Uterus (tissue), 4 donors: Measurements from ENCODE around the gene FGG. TPM values are rescaled to one million over a fixed set of nuclear protein-coding genes. Genes with fewer than 3 reads are reported as not detected.

Source experiments
- DNase-seq, 2 donors: peaks; one replicate each; pipeline ENCODE4 v3.0.0-alpha.2; 2019 to 2020
- H3K27ac ChIP-seq, 2 donors: fragments of 200-600 bp; sonication (generic); 1 replicate in 1 of 2; 2 replicates in 1 of 2; pipeline ENCODE4 v1.5.1; 2016 to 2018
- H3K27me3 ChIP-seq, 2 donors: fragments of 200-600 bp; sonication (generic); one replicate each; pipeline ENCODE4 v1.5.1; 2018 to 2019; ENCODE audit warnings: control low read depth in 1 of 2
- H3K36me3 ChIP-seq, 2 donors: fragments of 200-600 bp; sonication (generic); one replicate each; pipeline ENCODE4 v1.5.1; 2019; ENCODE audit warnings: control low read depth in 1 of 2
- H3K4me1 ChIP-seq, 2 donors: fragments of 200-600 bp; sonication (generic); one replicate each; pipeline ENCODE4 v1.5.1; 2018 to 2019; ENCODE audit warnings: control low read depth in 1 of 2
- H3K4me3 ChIP-seq, 2 donors: fragments of 200-600 bp; sonication (generic); 1 replicate in 1 of 2; 2 replicates in 1 of 2; pipeline ENCODE4 v1.5.1; 2018 to 2019; ENCODE audit warnings: mild to moderate bottlenecking in 1 of 2
- H3K9me3 ChIP-seq, 2 donors: fragments of 200-600 bp; sonication (generic); one replicate each; pipeline ENCODE4 v1.5.1; 2019; ENCODE audit warnings: control low read depth in 1 of 2
- POLR2A ChIP-seq, 2 donors: fragments of 450-650 bp; IDR thresholded peaks; one replicate each; pipeline ENCODE4 v1.6.1; 2016; ENCODE audit warnings: antibody characterized with exemption in 2 of 2, mild to moderate bottlenecking in 1 of 2, moderate library complexity in 1 of 2
- intact Hi-C: fragments of 100-400 bp; cut with DNase I; formaldehyde crosslinking; loops from one replicate; pipeline ENCODE4 v1.15.1; 2023; ENCODE audit warnings: low total_unique reads
- total RNA-seq, 4 donors: library from RNA; depleted of rRNA in 3 of 4; stranded (reverse); fragments of >200 nt in 3 of 4; gene quantifications; one replicate each; pipeline versions ENCODE4 v1.1.0 to v1.2.4, GENCODE V29; 2014 to 2023
- TF ChIP-seq, protein P1 (sequence below), 4 experiments: fragments of 200-600 bp in 2 of 4; fragments of 450-650 bp in 2 of 4; sonication (generic) in 2 of 4; IDR thresholded peaks; one replicate each; pipeline ENCODE4 v1.5.1; 2016 to 2019; ENCODE audit warnings: antibody characterized with exemption in 4 of 4, mild to moderate bottlenecking in 2 of 4, moderate library complexity in 1 of 4
- donor health status: DM: yes; HTN: yes; CAD: no.

FGG gene
- total RNA-seq, 4 donors from 2014 or later: 0.61 TPM; not detected in 3

DNA sequence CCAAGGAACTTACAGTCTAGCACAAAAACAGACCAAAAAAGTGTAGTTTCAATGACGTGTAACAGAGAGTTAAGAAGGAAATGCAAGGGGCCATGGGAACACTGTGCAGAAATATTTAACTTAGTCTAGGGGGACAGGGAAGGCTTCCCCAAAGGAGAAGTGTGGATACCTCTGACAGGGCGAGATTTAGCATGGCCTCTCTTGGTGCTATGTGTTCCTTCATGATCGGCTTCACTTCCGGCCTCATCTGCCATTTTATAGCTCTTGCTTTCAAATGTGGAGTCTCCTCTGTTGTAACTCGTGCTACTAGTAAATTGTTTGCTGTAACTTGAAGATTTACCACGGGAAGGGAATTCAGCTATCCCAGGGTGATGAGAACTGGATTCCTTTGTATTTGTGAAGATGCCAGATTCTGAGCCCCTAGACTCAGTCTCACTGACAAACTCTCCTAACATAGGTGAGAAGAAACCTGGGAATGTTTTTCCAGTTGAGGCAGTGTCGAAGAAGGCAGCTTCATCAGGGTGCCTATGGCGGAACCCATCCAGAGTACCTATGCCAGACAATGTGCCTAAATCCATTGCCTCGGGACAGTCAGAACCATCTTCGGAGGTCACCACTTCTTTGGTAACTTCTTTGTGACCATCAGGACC, 27.0 kb downstream of the FGG start:
- Histone ChIP-seq H3K9me3 (no peaks in the 10 kb centered on the region), H3K4me1 (no peaks in the 10 kb centered on the region), H3K27me3 (no peaks in the 10 kb centered on the region), H3K4me3 (no peak overlapping the region), H3K27ac (no peak overlapping the region), H3K36me3 (no peaks in the 10 kb centered on the region)
- DNase-seq: no peak
- no peak for TF ChIP-seq POLR2A (IDR thresholded peaks at IDR 0.05)
- TF ChIP-seq, protein P1, sequence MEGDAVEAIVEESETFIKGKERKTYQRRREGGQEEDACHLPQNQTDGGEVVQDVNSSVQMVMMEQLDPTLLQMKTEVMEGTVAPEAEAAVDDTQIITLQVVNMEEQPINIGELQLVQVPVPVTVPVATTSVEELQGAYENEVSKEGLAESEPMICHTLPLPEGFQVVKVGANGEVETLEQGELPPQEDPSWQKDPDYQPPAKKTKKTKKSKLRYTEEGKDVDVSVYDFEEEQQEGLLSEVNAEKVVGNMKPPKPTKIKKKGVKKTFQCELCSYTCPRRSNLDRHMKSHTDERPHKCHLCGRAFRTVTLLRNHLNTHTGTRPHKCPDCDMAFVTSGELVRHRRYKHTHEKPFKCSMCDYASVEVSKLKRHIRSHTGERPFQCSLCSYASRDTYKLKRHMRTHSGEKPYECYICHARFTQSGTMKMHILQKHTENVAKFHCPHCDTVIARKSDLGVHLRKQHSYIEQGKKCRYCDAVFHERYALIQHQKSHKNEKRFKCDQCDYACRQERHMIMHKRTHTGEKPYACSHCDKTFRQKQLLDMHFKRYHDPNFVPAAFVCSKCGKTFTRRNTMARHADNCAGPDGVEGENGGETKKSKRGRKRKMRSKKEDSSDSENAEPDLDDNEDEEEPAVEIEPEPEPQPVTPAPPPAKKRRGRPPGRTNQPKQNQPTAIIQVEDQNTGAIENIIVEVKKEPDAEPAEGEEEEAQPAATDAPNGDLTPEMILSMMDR (IDR thresholded peaks at IDR 0.05): no peak
- intact Hi-C loops: no loop called here

DNA sequence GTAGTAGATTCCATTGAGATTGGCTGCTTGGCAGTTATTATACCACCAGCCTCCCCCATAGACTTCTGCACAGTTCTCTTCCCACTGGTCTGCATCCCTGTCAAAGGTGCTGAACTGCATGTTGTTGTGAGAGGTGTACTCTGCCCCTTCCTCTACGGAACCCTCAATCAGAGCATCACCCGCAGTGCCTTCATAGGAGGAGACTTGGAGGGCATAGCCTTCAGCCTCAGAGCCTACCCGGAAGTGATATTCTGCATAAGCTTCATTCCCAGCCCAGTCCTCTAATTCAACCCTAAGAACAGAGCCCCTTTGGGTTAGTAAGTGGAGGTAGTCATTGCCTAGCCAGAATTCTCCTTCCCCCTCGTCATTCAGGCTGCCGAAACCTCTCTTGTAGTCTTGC, 28.2 kb downstream of the FGG start:
- H3K27ac ChIP-seq: no peak overlapping the region
- TF ChIP-seq, protein P1 (IDR thresholded peaks at IDR 0.05): no peak
- no peak for TF ChIP-seq POLR2A (IDR thresholded peaks at IDR 0.05)

DNA sequence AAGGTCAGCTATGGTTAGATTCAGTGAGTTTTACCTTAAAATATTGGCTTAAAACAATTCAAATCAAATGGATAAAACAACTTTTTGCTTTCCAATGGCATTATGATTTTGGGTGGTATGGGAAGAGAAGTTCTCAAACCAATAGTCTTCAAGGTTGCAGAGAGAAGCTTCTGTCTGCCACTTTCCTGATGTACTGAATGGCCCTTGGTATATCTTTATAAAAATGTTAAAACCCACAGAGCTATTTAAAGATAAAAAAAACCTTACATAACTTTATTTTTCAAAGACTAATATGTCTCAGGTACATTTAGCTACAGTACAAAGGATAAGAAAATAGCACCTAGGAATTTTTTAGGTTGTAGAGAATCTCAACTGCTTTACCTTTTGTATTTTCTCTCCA, 28.8 kb downstream of the FGG start:
- Histone ChIP-seq H3K9me3 (no peaks in the 10 kb centered on the region), H3K27me3 (no peaks in the 10 kb centered on the region), H3K36me3 (no peaks in the 10 kb centered on the region), H3K4me1 (no peaks in the 10 kb centered on the region), H3K4me3 (no peak overlapping the region), H3K27ac (no peak overlapping the region)
- no peak for TF ChIP-seq POLR2A (IDR thresholded peaks at IDR 0.05)
- TF ChIP-seq, protein P1 (IDR thresholded peaks at IDR 0.05): no peak
- intact Hi-C loops: no loop called here
- no peak for DNase-seq

More for the DNA sequence above, 28.2 kb downstream of the FGG start:
- no peaks in the 10 kb centered on the region for H3K4me1 ChIP-seq
- H3K36me3 ChIP-seq: no peaks in the 10 kb centered on the region
- no peak overlapping the region for H3K4me3 ChIP-seq
- no peaks in the 10 kb centered on the region for H3K9me3 ChIP-seq
- no peaks in the 10 kb centered on the region for H3K27me3 ChIP-seq
- DNase-seq: no peak
- intact Hi-C loops: no loop called here

DNA sequence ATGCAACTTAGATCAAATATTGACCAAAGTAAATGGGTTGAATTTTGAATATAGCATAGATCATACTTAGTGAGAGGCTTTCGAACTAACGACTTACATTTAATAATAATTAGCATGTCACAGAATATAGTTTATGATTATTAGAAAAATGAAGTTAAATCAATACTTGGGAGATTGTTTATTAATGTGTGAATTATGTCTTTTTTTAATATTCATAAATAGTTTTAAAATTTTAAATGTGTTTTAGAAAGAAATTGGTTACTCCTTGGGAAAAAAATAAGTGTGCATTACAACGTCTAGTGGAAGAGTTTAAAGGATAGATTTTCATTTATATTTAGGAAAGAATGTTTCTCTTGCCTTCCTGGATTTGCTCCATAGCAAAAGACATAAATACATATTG, 29.2 kb downstream of the FGG start:
- DNase-seq: no peak
- TF ChIP-seq, protein P1 (IDR thresholded peaks at IDR 0.05): no peak
- no peak for TF ChIP-seq POLR2A (IDR thresholded peaks at IDR 0.05)
- Histone ChIP-seq H3K4me1 (no peaks in the 10 kb centered on the region), H3K4me3 (no peak overlapping the region), H3K27ac (no peak overlapping the region), H3K27me3 (no peaks in the 10 kb centered on the region), H3K9me3 (no peaks in the 10 kb centered on the region), H3K36me3 (no peaks in the 10 kb centered on the region)
- intact Hi-C loops: no loop called here

DNA sequence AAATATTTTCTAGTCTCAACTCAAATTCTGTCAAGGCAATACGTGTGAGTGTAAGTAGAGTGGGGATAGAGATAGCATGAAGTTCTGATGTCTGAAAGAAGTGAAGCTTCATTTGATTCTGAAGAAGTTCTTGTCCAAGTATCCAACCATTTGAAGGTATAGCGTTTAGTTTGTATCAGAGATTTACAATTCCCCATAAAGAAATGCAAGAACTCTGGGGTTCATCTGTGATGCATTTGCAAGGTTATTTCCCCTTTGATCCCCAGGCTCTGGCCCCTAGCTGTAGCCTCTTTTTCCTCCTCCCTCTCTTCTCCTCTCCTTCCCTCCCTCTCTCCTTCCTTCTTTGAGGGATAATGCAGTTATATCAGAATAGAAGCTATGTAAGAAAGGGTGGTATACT, 29.7 kb downstream of the FGG start:
- no peaks in the 10 kb centered on the region for H3K4me1 ChIP-seq
- H3K36me3 ChIP-seq: no peaks in the 10 kb centered on the region
- TF ChIP-seq POLR2A (IDR thresholded peaks at IDR 0.05): no peak
- TF ChIP-seq, protein P1 (IDR thresholded peaks at IDR 0.05): no peak
- no peak for DNase-seq
- no peaks in the 10 kb centered on the region for H3K27me3 ChIP-seq
- intact Hi-C loops: no loop called here
- no peaks in the 10 kb centered on the region for H3K9me3 ChIP-seq
- H3K4me3 ChIP-seq: no peak overlapping the region
- H3K27ac ChIP-seq: no peak overlapping the region
